Ramos (cell line): ENCODE measurements around the gene BBS9.

Experiments used
- in situ Hi-C: fragments of 300-500 bp; cut with MboI; formaldehyde crosslinking; loops from one replicate; pipeline ENCODE4 v1.14.3; 2022; ENCODE audit warnings: low sequenced_read_pairs; ENCODE audit not compliant: unreplicated experiment

BBS9 gene

DNA sequence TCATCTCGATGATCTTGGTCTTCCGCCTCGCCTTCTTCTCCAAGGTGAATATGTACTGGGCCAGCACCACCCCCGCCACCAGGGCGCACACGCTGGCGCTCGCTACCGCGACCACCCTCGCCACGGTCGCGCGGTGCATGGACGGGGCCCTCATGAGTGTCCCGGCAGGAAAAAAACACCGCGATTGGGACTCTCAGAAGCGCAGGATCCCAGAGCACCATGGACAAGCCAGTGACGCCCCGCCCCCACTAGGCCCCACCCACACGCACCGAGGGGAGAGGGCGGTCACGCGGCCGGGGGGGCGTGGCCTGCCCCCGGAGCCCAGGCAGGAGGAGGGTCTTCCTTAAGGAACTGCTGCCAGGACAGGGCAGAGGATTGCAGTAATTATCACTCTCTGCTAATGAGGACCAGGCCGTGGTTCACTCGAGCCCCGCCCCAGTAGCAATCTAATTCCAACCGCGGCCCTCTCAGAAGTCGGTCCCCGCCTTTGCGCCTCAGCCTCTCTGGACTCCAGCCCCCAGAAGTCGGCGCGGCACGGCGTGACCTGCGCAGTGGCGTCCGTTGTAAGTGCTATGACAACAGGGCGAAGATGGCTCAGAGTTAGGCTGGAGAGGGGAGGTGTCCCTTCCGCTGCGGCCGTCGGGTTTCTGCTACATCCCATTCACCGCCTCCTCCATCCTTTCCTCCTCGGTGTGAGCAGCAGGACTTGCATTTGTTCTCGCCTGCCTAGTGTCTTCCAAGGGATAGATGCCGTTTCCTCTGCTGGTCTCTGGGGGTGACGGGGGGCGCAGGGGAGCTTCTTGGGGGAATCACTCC lies at the start of gene BBS9:
Gene BBS9, plus strand, starts transcription at position 575 of the 816 bp plus-strand sequence. CDS start 16,689 bp downstream, outside the sequence.
- in situ Hi-C loops, result no loop called here

DNA sequence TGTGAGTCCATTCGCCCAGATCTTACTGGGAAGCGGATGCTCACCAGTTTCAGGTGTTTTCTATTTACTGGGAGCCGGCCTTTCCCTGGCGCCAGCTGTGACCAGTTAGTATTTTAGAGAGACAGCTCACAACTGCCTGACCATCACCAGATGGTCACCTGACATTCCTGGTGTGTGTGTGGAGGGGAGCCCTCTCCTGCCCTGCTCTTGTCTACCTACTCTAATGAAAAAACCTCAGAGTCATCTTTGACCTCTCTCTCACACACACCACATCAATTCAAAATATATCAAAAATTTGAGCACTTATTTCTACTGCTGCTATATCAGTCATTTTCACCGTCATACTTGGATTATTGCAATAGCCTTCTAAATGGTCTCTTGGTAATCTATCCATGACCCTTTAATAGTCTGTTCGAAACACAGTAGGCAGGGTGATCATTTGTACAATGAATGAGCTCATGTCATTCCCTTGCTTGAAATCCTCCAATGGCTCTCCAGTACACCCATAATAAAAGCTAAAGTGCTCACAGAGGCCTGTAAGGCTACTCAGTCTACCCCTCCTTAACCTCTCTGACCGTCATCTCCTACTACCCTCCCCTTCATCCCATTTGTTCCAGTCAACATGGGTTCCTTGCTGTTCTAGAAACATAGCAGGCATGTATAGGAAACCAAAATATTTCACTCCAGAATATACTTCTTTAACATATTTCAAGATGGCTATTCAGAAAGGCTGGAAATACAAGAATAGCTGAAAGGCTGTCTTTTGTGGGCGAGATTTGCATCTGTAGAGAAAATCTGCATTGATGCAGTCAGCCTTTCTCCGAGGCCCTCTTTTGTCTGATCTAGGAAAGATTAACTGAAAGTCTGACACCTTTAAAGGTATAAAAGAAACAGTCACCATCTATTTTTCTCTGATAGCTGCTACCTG lies 49.3 kb upstream of the BBS9 start:
- in situ Hi-C loops, result loop anchor here (25.0 kb wide), 1 partner anchor 568 kb away; no protein-coding TSS in a partner anchor

GRCh38 chr7:33087356-33087755 lies 42.0 kb upstream of the BBS9 start:
- in situ Hi-C loops, result loop anchor here (25.0 kb wide), 1 partner anchor 575 kb away; no protein-coding TSS in a partner anchor

DNA sequence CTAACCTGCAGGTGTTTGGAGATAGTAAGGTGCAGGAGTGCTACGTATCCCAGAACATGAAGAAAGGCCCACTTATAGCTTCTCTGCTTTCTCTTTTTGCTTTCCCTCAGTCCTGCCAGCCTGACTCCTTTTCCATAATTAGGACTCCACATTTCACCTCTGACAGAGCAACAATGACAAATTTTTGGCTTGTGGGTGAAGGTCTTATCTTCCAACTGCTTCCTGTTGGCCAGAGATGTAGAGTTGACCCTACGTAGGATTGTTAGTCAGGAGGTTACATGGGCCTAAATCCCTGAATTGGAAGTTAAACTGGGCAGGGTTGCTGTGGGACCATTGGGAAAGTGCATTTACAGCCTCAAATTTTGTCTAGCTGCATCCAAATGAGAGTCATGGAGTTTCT lies 41.5 kb upstream of the BBS9 start:
- in situ Hi-C loops, result loop anchor here (25.0 kb wide), 1 partner anchor 576 kb away; no protein-coding TSS in a partner anchor

GRCh38 chr7:33089142-33089541 lies 40.2 kb upstream of the BBS9 start:
- in situ Hi-C loops, result loop anchor here (25.0 kb wide), 1 partner anchor 577 kb away; no protein-coding TSS in a partner anchor

DNA sequence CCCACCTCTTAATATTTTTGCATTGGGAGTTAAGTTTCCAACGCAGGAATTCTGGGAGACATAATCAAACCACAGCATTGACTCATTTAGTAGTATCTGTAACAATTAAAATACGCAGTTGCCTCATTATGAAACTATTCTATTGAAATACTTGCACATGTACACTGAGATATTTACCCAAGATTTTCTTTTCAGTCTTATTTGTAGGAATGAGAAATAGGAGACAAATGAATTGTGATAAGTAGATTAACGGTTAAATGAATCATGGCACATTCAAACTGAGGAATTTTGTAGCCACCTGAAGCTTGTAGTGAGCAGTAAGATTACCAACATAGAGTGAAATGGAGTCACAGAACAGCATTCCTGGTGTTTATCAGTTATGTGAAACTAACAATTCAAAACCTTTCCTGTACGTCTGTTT lies 38.2 kb upstream of the BBS9 start:
- in situ Hi-C loops, result loop anchor here (25.0 kb wide), 1 partner anchor 579 kb away; no protein-coding TSS in a partner anchor

GRCh38 chr7:33091641-33092191 lies 37.6 kb upstream of the BBS9 start:
- in situ Hi-C loops, result loop anchor here (25.0 kb wide), 1 partner anchor 579 kb away; no protein-coding TSS in a partner anchor

GRCh38 chr7:33093266-33093665 lies 36.1 kb upstream of the BBS9 start:
- in situ Hi-C loops, result loop anchor here (25.0 kb wide), 1 partner anchor 581 kb away; no protein-coding TSS in a partner anchor

DNA sequence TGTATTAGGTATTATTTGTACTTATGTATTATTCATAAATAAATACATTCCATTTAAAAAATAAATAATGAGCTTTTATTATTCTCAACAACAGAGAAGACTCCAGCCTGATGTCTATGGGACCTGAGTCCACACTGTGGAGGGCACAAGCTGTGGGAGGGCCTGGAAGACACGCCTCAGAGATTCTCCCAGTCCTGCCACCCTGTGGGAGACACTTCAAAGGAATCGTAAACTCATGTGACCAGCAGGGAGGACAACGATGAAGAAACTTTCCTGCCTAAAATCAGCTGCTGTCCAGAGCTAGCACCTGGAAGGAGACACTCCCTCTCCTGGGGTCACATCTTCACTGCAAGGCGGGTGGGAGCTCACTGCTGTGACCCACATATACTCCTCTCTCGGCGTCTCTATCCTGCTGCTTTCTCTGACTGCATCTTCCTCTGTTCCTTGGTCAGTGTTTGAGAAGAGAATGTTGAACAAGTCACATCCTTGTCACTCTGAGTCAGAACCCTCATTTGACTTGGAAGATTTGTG lies 34.6 kb upstream of the BBS9 start:
- in situ Hi-C loops, result loop anchor here (25.0 kb wide), 1 partner anchor 583 kb away; no protein-coding TSS in a partner anchor

DNA sequence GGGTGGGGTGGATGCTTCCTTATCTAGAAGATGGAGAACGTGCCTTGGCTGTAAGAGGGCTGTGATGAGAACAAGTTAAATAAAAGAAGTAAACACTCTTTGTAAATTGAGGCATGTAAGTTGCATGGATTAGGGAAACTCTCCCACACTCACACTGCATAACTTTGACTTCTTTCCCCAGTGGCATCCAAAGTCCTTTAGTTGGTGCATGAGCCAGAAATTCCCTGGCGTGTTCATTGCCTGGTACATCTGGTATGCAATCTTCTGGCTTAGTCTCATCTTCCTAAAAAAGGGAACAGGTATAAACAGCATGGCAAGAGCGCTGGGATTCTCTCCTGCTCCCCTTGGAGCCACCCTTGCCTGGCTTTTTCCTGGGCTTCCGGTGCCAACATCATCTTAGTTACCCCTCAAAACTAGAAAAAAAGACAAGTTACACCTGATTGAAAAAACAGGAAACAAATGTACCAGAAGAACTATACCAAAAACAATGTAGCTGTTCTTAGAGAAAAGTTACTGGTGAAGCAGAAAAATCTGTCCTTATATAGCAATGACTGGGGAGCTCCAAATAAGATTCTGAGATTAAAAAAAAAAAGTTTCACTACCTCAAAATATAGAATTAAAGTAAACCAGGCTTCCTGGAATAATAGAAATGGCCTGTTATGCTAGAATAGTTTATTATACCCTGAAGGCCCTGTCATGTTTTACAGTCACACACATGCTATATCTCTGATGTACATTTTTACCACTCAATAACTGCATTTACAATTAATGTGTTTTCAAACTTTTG lies 30.0 kb upstream of the BBS9 start:
- in situ Hi-C loops, result loop anchor here (25.0 kb wide), 1 partner anchor 587 kb away; no protein-coding TSS in a partner anchor

DNA sequence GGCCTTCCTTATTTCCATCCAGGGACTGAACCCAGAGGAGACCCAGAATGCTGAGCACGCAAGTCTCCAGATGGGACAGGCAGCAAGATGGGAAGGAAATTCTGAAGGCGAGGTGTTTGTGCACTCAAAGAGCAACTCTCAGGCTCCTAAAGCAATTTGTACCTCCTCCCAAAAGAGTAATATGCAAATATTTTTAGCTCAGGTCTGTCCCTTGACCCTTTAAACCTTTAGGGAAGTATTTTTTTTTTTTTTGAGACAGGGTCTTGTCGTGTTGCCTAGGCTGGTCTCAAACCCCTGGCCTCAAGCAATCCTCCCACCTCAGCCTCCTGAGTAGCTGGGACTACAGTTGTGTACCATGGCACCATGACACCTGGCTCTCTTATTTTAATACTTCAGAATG lies 28.6 kb upstream of the BBS9 start:
- in situ Hi-C loops, result no loop called here

DNA sequence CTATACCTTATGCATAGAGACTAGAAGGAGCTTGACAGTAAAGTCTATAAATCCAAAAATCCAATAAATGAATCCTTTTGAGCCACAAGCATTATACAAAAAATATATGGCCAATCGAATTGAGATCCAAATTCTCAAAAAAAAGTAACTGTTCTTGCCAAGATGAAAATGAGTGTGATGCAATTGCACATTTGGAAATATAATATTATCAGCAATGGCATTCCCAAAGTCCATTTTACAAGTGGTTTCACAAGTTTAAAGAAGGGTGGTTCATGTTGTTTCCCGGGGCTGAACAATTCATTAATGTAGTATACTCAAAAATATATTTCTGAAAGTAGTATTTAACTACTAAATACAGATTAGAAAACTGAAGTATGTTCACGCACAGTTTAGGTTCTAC lies 27.5 kb upstream of the BBS9 start:
- in situ Hi-C loops, result no loop called here

- in situ Hi-C loops, result no loop called here
Measured at GRCh38 chr7:33107136-33108066, 22.0 kb upstream of the BBS9 start.

DNA sequence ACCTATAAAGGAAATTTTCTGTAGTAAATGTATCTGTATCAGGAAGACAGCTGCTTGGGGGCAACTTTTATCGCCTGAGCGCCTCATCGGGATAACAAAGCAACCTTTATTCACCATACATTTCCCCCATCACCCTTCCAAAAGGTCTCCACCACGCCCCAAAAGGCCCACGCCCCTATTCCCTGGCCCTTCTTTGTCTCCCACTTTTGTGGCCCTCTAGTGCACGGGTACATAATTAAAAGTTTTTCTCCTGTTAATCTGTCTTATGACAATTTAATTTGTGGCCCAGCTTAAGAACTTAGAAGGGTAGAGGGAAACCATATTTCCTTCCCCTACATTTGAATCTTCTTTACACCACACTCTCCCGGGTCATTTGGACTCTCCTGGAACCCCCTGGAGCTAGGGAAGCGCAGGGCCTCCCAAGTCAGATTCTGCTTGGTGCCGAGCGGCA lies 20.8 kb upstream of the BBS9 start:
- in situ Hi-C loops, result no loop called here

- in situ Hi-C loops, result no loop called here
Measured at GRCh38 chr7:33109005-33109757, 20.2 kb upstream of the BBS9 start, which contains the start of gene RP9. RP9 (minus strand) TSS chr7:33109404; CDS start chr7:33109372, 32 bp downstream.

GRCh38 chr7:33109758-33110238 lies 19.6 kb upstream of the BBS9 start:
- in situ Hi-C loops, result no loop called here

DNA sequence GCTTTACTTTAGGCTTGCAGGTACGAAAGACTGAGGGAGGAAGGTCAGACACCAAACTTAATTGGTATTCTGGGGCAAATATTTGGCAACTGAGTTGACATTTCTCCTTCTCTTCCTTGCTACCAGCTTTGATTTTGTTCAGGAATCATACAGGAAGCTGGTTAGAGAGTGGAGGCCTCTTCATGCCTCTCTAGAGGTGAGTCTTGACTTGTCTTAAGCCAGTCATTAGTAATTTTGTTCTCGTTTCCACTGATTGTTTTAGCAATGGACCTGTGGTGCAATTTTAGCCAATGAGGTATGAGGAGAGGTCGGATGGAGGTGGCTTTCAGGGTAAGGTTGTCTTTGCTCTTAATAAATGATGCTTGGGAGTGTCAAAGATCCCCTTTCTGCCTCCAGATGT lies 17.8 kb upstream of the BBS9 start:
- in situ Hi-C loops, result no loop called here
